Activated naive CD4-positive, alpha-beta T cell treated with anti-CD3 and anti-CD28 coated beads, Interleukin-2, amount 10 ng/mL, durations not matched to agents 7 days and 5 days (primary cell): ENCODE results near the gene FXYD2.

Source experiments
- CTCF ChIA-PET: fragments of 350-600 bp; sonication (Branson Sonifier 250); formaldehyde crosslinking; loops from one replicate; lab custom pipeline; 2021; ENCODE audit warnings: antibody characterized with exemption; lab: Charles Lee
- DNase-seq: peaks from one replicate; pipeline ENCODE4 v3.0.0-alpha.2; 2020
- H3K27ac Mint-ChIP-seq: one replicate; pipeline ENCODE4 v1.8.0; 2021; ENCODE audit warnings: mild to moderate bottlenecking, moderate library complexity, mixed read lengths
- H3K27me3 Mint-ChIP-seq: one replicate; pipeline ENCODE4 v1.8.0; 2021; ENCODE audit warnings: mild to moderate bottlenecking, mixed read lengths
- H3K36me3 Mint-ChIP-seq: one replicate; pipeline ENCODE4 v1.8.0; 2021; ENCODE audit warnings: mixed read lengths
- H3K4me1 Mint-ChIP-seq: one replicate; pipeline ENCODE4 v1.8.0; 2021; ENCODE audit warnings: mixed read lengths
- H3K4me3 Mint-ChIP-seq: one replicate; pipeline ENCODE4 v1.8.0; 2021; ENCODE audit warnings: mild to moderate bottlenecking, moderate library complexity, mixed read lengths
- H3K9me3 Mint-ChIP-seq: one replicate; pipeline ENCODE4 v1.8.0; 2021; ENCODE audit warnings: mixed read lengths

FXYD2 gene

GRCh38 chr11:117851106-117851505, 26.6 kb upstream of the FXYD2 start:
- Mint-ChIP-seq H3K36me3 (no peaks in the 10 kb centered on the region), H3K27me3 (peaks cover 52% of the 10 kb centered on the region), H3K27ac (no peak overlapping the region), H3K9me3 (peaks cover 2% of the 10 kb centered on the region), H3K4me1 (peaks cover 3% of the 10 kb centered on the region), H3K4me3 (no peak overlapping the region)
- CTCF ChIA-PET: interaction anchor here (0.7 kb wide), 1 partner anchor 96 kb away, joined by 4 read pairs; no protein-coding TSS in a partner anchor
- DNase-seq: no peak

GRCh38 chr11:117849781-117850414, 25.4 kb upstream of the FXYD2 start:
- H3K36me3 Mint-ChIP-seq: no peaks in the 10 kb centered on the region
- H3K4me1 Mint-ChIP-seq: peaks cover 3% of the 10 kb centered on the region
- no peak for DNase-seq
- no peak overlapping the region for H3K27ac Mint-ChIP-seq
- peaks cover 2% of the 10 kb centered on the region for H3K9me3 Mint-ChIP-seq
- H3K27me3 Mint-ChIP-seq: peaks cover 45% of the 10 kb centered on the region
- CTCF ChIA-PET: interaction anchor here (0.7 to 1.5 kb wide), 2 partner anchors 59 to 96 kb away, joined by 3 to 9 read pairs; no protein-coding TSS in a partner anchor
- H3K4me3 Mint-ChIP-seq: no peak overlapping the region

- Mint-ChIP-seq H3K27ac (no peak overlapping the region), H3K9me3 (no peaks in the 10 kb centered on the region), H3K36me3 (no peaks in the 10 kb centered on the region), H3K4me1 (no peaks in the 10 kb centered on the region), H3K4me3 (no peak overlapping the region), H3K27me3 (peaks cover 23% of the 10 kb centered on the region)
- CTCF ChIA-PET: interaction anchor here (0.6 to 5.8 kb wide), 23 partner anchors 9 to 328 kb away, joined by 3 to 149 read pairs (median 4); partner anchors contain the start of gene TMPRSS13
- DNase-seq: peak; percentile 87
Measured at GRCh38 chr11:117843666-117844484, 19.3 kb upstream of the FXYD2 start.

- H3K4me3 Mint-ChIP-seq: no peak overlapping the region
- H3K4me1 Mint-ChIP-seq: no peaks in the 10 kb centered on the region
- CTCF ChIA-PET: interaction anchor here (0.6 to 5.8 kb wide), 13 partner anchors 8 to 329 kb away, joined by 3 to 149 read pairs (median 5); no protein-coding TSS in a partner anchor
- no peaks in the 10 kb centered on the region for H3K36me3 Mint-ChIP-seq
- no peaks in the 10 kb centered on the region for H3K9me3 Mint-ChIP-seq
- H3K27ac Mint-ChIP-seq: no peak overlapping the region
- no peak for DNase-seq
- H3K27me3 Mint-ChIP-seq: peaks cover 35% of the 10 kb centered on the region
Measured at GRCh38 chr11:117842131-117842941, 17.8 kb upstream of the FXYD2 start.

- Mint-ChIP-seq H3K4me3 (no peak overlapping the region), H3K36me3 (no peaks in the 10 kb centered on the region), H3K9me3 (no peaks in the 10 kb centered on the region), H3K27ac (no peak overlapping the region), H3K4me1 (no peaks in the 10 kb centered on the region), H3K27me3 (peaks cover 39% of the 10 kb centered on the region)
- CTCF ChIA-PET: interaction anchor here (1.4 to 5.8 kb wide), 5 partner anchors 19 to 212 kb away, joined by 3 to 149 read pairs (median 24); no protein-coding TSS in a partner anchor
- DNase-seq: no peak
Measured at GRCh38 chr11:117841551-117842031, 17.0 kb upstream of the FXYD2 start.

- no peaks in the 10 kb centered on the region for H3K9me3 Mint-ChIP-seq
- DNase-seq: no peak
- H3K27ac Mint-ChIP-seq: no peak overlapping the region
- H3K4me1 Mint-ChIP-seq: no peaks in the 10 kb centered on the region
- peaks cover 43% of the 10 kb centered on the region for H3K27me3 Mint-ChIP-seq
- H3K4me3 Mint-ChIP-seq: no peak overlapping the region
- H3K36me3 Mint-ChIP-seq: no peaks in the 10 kb centered on the region
- CTCF ChIA-PET: interaction anchor here (1.1 to 2.0 kb wide), 3 partner anchors 64 to 212 kb away, joined by 3 to 9 read pairs (median 6); no protein-coding TSS in a partner anchor
Measured at GRCh38 chr11:117840881-117841550, 16.5 kb upstream of the FXYD2 start.

GRCh38 chr11:117839936-117840813, 15.6 kb upstream of the FXYD2 start:
- Mint-ChIP-seq H3K27ac (no peak overlapping the region), H3K4me1 (no peaks in the 10 kb centered on the region), H3K36me3 (no peaks in the 10 kb centered on the region), H3K9me3 (no peaks in the 10 kb centered on the region), H3K27me3 (peaks cover 44% of the 10 kb centered on the region), H3K4me3 (no peak overlapping the region)
- no peak for DNase-seq
- CTCF ChIA-PET: interaction anchor here (1.1 to 2.0 kb wide), 3 partner anchors 64 to 213 kb away, joined by 3 to 9 read pairs (median 6); no protein-coding TSS in a partner anchor

GRCh38 chr11:117839380-117839881, 14.9 kb upstream of the FXYD2 start:
- no peaks in the 10 kb centered on the region for H3K4me1 Mint-ChIP-seq
- DNase-seq: no peak
- no peak overlapping the region for H3K4me3 Mint-ChIP-seq
- no peaks in the 10 kb centered on the region for H3K9me3 Mint-ChIP-seq
- CTCF ChIA-PET: interaction anchor here (1.3 to 2.0 kb wide), 2 partner anchors 107 to 108 kb away, joined by 6 to 9 read pairs; no protein-coding TSS in a partner anchor
- H3K27ac Mint-ChIP-seq: no peak overlapping the region
- H3K27me3 Mint-ChIP-seq: peaks cover 47% of the 10 kb centered on the region
- no peaks in the 10 kb centered on the region for H3K36me3 Mint-ChIP-seq

GRCh38 chr11:117838901-117839300, 14.4 kb upstream of the FXYD2 start:
- H3K36me3 Mint-ChIP-seq: no peaks in the 10 kb centered on the region
- H3K4me3 Mint-ChIP-seq: no peak overlapping the region
- no peaks in the 10 kb centered on the region for H3K9me3 Mint-ChIP-seq
- H3K27me3 Mint-ChIP-seq: peaks cover 48% of the 10 kb centered on the region
- H3K27ac Mint-ChIP-seq: no peak overlapping the region
- CTCF ChIA-PET: interaction anchor here (1.3 kb wide), 1 partner anchor 108 kb away, joined by 6 read pairs; no protein-coding TSS in a partner anchor
- H3K4me1 Mint-ChIP-seq: no peaks in the 10 kb centered on the region
- no peak for DNase-seq

GRCh38 chr11:117837791-117838190, 13.2 kb upstream of the FXYD2 start:
- Mint-ChIP-seq H3K27ac (no peak overlapping the region), H3K36me3 (no peaks in the 10 kb centered on the region)
- no peak for DNase-seq

GRCh38 chr11:117837070-117837776, 12.7 kb upstream of the FXYD2 start:
- Mint-ChIP-seq H3K9me3 (no peaks in the 10 kb centered on the region), H3K4me1 (no peaks in the 10 kb centered on the region), H3K4me3 (no peak overlapping the region), H3K27me3 (peaks cover 51% of the 10 kb centered on the region), H3K36me3 (no peaks in the 10 kb centered on the region), H3K27ac (no peak overlapping the region)
- DNase-seq: no peak
- CTCF ChIA-PET: interaction anchor here (0.6 kb wide), 1 partner anchor 109 kb away, joined by 3 read pairs; no protein-coding TSS in a partner anchor

More at GRCh38 chr11:117837791-117838190, 13.2 kb upstream of the FXYD2 start:
- Mint-ChIP-seq H3K9me3 (no peaks in the 10 kb centered on the region), H3K4me3 (no peak overlapping the region), H3K4me1 (no peaks in the 10 kb centered on the region), H3K27me3 (peaks cover 51% of the 10 kb centered on the region)
- CTCF ChIA-PET: interaction anchor here (0.6 to 1.3 kb wide), 2 partner anchors 109 kb away, joined by 3 to 6 read pairs; no protein-coding TSS in a partner anchor
